K562 (cell line): ENCODE measurements around the gene CERS2. TPM values are rescaled to one million over a fixed set of nuclear protein-coding genes. Genes with fewer than 3 reads are reported as not detected.

Experiments
- ASH1L ChIP-seq: fragments of 450-650 bp; IDR thresholded peaks from 2 replicates; pipeline ENCODE4 v1.6.1; 2018; ENCODE audit warnings: borderline replicate concordance, mild to moderate bottlenecking, low read depth; ENCODE audit not compliant: partially characterized antibody
- ATF3 ChIP-seq, 2 experiments: fragments of 450-650 bp in 1 of 2; sonication (generic) in 1 of 2; formaldehyde crosslinking in 1 of 2; IDR thresholded peaks in 1 of 2; conservative IDR thresholded peaks in 1 of 2; 2 replicates each; pipeline versions ENCODE4 v1.6.1 to v1.8.1; 2016 to 2023; ENCODE audit warnings: mild to moderate bottlenecking in 2 of 2, moderate library complexity in 2 of 2, inconsistent platforms in 1 of 2, missing genetic modification reagents in 1 of 2
- CEBPZ ChIP-seq: fragments of 150-350 bp; IDR thresholded peaks from 2 replicates; pipeline ENCODE4 v1.6.1; 2014; ENCODE audit warnings: low read depth, mild to moderate bottlenecking, low read length, borderline replicate concordance
- CHCHD3 ChIP-seq: fragments of 250-450 bp; sonication (Bioruptor Pico); IDR thresholded peaks from 2 replicates; pipeline ENCODE4 v2.1.2; 2022; ENCODE audit warnings: mild to moderate bottlenecking
- CSDE1 ChIP-seq, 2 experiments: fragments of 450-650 bp; IDR thresholded peaks; 2 replicates each; pipeline ENCODE4 v1.6.1; 2016; ENCODE audit warnings: mild to moderate bottlenecking in 1 of 2
- FUS ChIP-seq: fragments of 200-400 bp; formaldehyde crosslinking; optimal IDR thresholded peaks from 2 replicates; pipeline ENCODE3; 2017; ENCODE audit warnings: low read depth, low read length
- HDAC1 ChIP-seq, 2 experiments: fragments of 450-650 bp; IDR thresholded peaks; 2 replicates each; pipeline ENCODE4 v1.6.1; 2016 to 2017; ENCODE audit warnings: inconsistent platforms in 1 of 2, mild to moderate bottlenecking in 1 of 2, moderate library complexity in 1 of 2
- JUN ChIP-seq, 2 experiments: sonication (generic) in 1 of 2; formaldehyde crosslinking in 1 of 2; IDR thresholded peaks; 2 replicates each; pipeline versions ENCODE4 v1.6.1 to v1.8.0; 2012 to 2022; ENCODE audit warnings: borderline replicate concordance in 2 of 2, mild to moderate bottlenecking in 2 of 2, improper control_type of control experiment in 1 of 2, low read depth in 1 of 2, low read length in 1 of 2, missing genetic modification reagents in 1 of 2
- KDM1A ChIP-seq, 2 experiments: fragments of 450-650 bp; IDR thresholded peaks; 2 replicates each; pipeline ENCODE4 v1.6.1; 2016; ENCODE audit warnings: mild to moderate bottlenecking in 2 of 2
- MEF2A ChIP-seq: IDR thresholded peaks from 2 replicates; pipeline ENCODE4 v1.6.1; 2011; ENCODE audit warnings: low read depth, mild to moderate bottlenecking, low read length, moderate library complexity; ENCODE audit not compliant: control insufficient read depth
- NR3C1 ChIP-seq: sonication (generic); formaldehyde crosslinking; IDR thresholded peaks from 2 replicates; pipeline ENCODE4 v1.8.1; 2022; ENCODE audit warnings: missing genetic modification reagents
- RAD51 ChIP-seq: fragments of 450-650 bp; IDR thresholded peaks from 2 replicates; pipeline ENCODE4 v1.7.1; 2016; ENCODE audit warnings: low read depth, mild to moderate bottlenecking, borderline replicate concordance
- RFX7 ChIP-seq: fragments of 250-450 bp; sonication (Bioruptor Pico); IDR thresholded peaks from 2 replicates; pipeline ENCODE4 v1.5.1; 2021; ENCODE audit warnings: mild to moderate bottlenecking
- SMAD1 ChIP-seq: fragments of 150-350 bp; IDR thresholded peaks from 2 replicates; pipeline ENCODE4 v1.6.1; 2014; ENCODE audit warnings: low read length, low read depth; ENCODE audit not compliant: partially characterized antibody
- STAG1 ChIP-seq: sonication (generic); formaldehyde crosslinking; IDR thresholded peaks from 2 replicates; pipeline ENCODE4 v1.5.0; 2020; ENCODE audit warnings: missing genetic modification reagents, borderline replicate concordance
- ZBTB11 ChIP-seq, 3 experiments: fragments of 200-800 bp in 1 of 3; fragments of 250-450 bp in 1 of 3; fragments of 450-650 bp in 1 of 3; sonication (Bioruptor Pico) in 1 of 3; sonication (Bioruptor generic) in 1 of 3; formaldehyde crosslinking in 1 of 3; IDR thresholded peaks; 2 replicates each; pipeline versions ENCODE4 v1.6.1 to v1.8.0; 2016 to 2022; ENCODE audit warnings: mild to moderate bottlenecking in 2 of 3, missing genetic modification characterization in 2 of 3, missing compliant biosample characterization in 1 of 3, moderate library complexity in 1 of 3
- polyA plus RNA-seq, 8 experiments: library from polyadenylated mRNA; depleted of rRNA in 4 of 8; stranded (reverse) in 5 of 8; unstranded in 3 of 8; fragments of >200 nt; fragmentation: Nextera tagmentation in 2 of 8; fragmentation: Illumina TruSeq in 1 of 8; extraction: Ambion mirVana in 2 of 8; extraction: Trizol in 1 of 8; gene quantifications; 2 replicates each; pipeline versions ENCODE4 v1.2.1 to v1.2.3, GENCODE V29; 2011 to 2014; ENCODE audit warnings: inconsistent platforms in 1 of 8, missing spikeins in 1 of 8
- total RNA-seq, 7 experiments: library from RNA; depleted of rRNA in 6 of 7; stranded (reverse); fragments of >200 nt in 6 of 7; fragmentation: Illumina TruSeq in 2 of 7; extraction: Trizol in 2 of 7; gene quantifications; 2 replicates each; pipeline versions ENCODE4 v1.2.1 to v1.2.3, GENCODE V29; 2011 to 2021; ENCODE audit warnings: low replicate concordance in 1 of 7

CERS2 gene
- total and polyA plus RNA-seq, 9 of the 15 experiments (the other 6 are each of a cell fraction or from before 2014, with no cell fraction given), result 23.4 to 295 (median 132) TPM

- TF ChIP-seq ZBTB11 (CRISPR knock-in tag; IDR thresholded peaks at IDR 0.05), result no peak
- TF ChIP-seq ATF3 (IDR thresholded peaks at IDR 0.05), result no peak
- TF ChIP-seq ATF3 (CRISPR knock-in tag; conservative IDR thresholded peaks at IDR 0.05), result no peak
- TF ChIP-seq HDAC1 (IDR thresholded peaks at IDR 0.05), result 0 out of 4 replicates have a peak, but pooled peaks of 1 of the 2 experiments have one; percentile 17
- no peak for TF ChIP-seq JUN (IDR thresholded peaks at IDR 0.05; ENCODE audit: borderline replicate concordance, low read depth, low read length)
- TF ChIP-seq JUN (CRISPR knock-in tag; IDR thresholded peaks at IDR 0.05; ENCODE audit: borderline replicate concordance), result no peak
- TF ChIP-seq KDM1A (IDR thresholded peaks at IDR 0.05), result no peak
- TF ChIP-seq STAG1 (CRISPR knock-in tag), result no peak
- no peak for TF ChIP-seq CHCHD3
- TF ChIP-seq ASH1L, result no peak
- no peak for TF ChIP-seq MEF2A
- TF ChIP-seq CSDE1 (IDR thresholded peaks at IDR 0.05), result no peak
- no peak for TF ChIP-seq RFX7
- no peak for TF ChIP-seq CEBPZ
- TF ChIP-seq FUS, result no peak
- no peak for TF ChIP-seq SMAD1
- TF ChIP-seq RAD51, result no peak
- TF ChIP-seq NR3C1 (CRISPR knock-in tag), result no peak
These were observed 3.6 kb downstream of the CERS2 start (continued) for GRCh38 chr1:150970808-150971582.
